ENCODE data around the gene FAM219A. TPM values are rescaled to one million over a fixed set of nuclear protein-coding genes. Genes with fewer than 3 reads are reported as not detected.

Gene FAM219A
- polyA plus RNA-seq, 3 donors = 0.61 to 15.3 (median 1.2) TPM

DNA sequence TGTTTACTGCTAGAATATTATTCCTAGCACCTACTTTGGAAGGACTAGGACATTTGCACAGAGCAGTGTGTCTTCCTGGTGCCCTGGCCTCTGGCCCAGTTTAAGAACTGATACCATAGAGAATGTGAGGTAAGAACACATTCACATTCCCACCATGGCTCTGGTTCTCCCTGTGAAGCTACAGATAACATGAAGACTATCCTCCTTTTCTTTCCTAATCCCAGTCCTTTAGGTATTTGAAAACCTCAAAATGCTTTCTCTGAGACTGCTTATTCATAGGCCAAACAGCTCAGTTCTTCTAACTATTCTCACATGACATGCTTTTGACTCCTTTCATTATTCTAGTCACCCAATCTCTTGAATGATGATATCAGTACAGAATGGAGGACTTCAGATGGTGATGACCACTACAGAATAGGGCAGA is 11.9 kb downstream of the FAM219A start:
- Histone ChIP-seq H3K4me1 (ENCODE audit: control insufficient read depth in 1 of 2, insufficient read depth in 2 of 2, low read length in 2 of 2) (no peaks in the 10 kb centered on the region), H3K36me3 (replicated peaks in 1 of 2; ENCODE audit: control insufficient read depth in 1 of 2, insufficient read depth in 2 of 2, low read length in 2 of 2) (no peaks in the 10 kb centered on the region), H3K27ac (ENCODE audit: low read depth in 1 of 2, low read length in 2 of 2) (no peak overlapping the region), H3K4me3 (replicated peaks in 1 of 3; ENCODE audit: low read depth in 2 of 3, low read length in 3 of 3) (no peak overlapping the region), H4K20me1 (ENCODE audit: insufficient read depth, low read length) (peaks cover 50% of the 10 kb centered on the region), H3K79me2 (ENCODE audit: insufficient read depth, low read length) (no peaks in the 10 kb centered on the region), H3K9ac (ENCODE audit: insufficient read depth, low read length, poor library complexity, severe bottlenecking) (no peak overlapping the region), H3K9me3 (replicated peaks in 1 of 2; ENCODE audit: control insufficient read depth in 1 of 2, insufficient read depth in 1 of 2, low read length in 2 of 2) (no peaks in the 10 kb centered on the region), H2AFZ (ENCODE audit: insufficient read depth, low read depth, low read length, poor library complexity, severe bottlenecking) (no peak overlapping the region), H3K4me2 (replicated peaks; ENCODE audit: extremely low read depth, low read length, poor library complexity, severe bottlenecking) (no peak overlapping the region), H3K27me3 (ENCODE audit: control insufficient read depth in 2 of 2, insufficient read depth in 2 of 2, low read length in 2 of 2) (no peaks in the 10 kb centered on the region)
- intact Hi-C loops (cut with micrococcal nuclease) = loop anchor here in 1 of 2 donors (10.0 kb wide), 1 partner anchor 148 kb away; no protein-coding TSS in a partner anchor
- H3K4me3 Mint-ChIP-seq = no peak overlapping the region
- peaks cover 3% of the 10 kb centered on the region for H3K4me1 Mint-ChIP-seq
- no peak overlapping the region for H3K27ac Mint-ChIP-seq
- no peaks in the 10 kb centered on the region for H3K9me3 Mint-ChIP-seq
- H3K36me3 Mint-ChIP-seq = peaks cover 0 to 5% of the 10 kb centered on the region in 2 donors
- peaks cover 0 to 2% (median 0%) of the 10 kb centered on the region in 3 donors for H3K27me3 Mint-ChIP-seq (ENCODE audit: low read depth in 3 of 3)
- DNase-seq = no peak
- TF ChIP-seq CTCF (IDR thresholded peaks at IDR 0.05) = no peak

DNA sequence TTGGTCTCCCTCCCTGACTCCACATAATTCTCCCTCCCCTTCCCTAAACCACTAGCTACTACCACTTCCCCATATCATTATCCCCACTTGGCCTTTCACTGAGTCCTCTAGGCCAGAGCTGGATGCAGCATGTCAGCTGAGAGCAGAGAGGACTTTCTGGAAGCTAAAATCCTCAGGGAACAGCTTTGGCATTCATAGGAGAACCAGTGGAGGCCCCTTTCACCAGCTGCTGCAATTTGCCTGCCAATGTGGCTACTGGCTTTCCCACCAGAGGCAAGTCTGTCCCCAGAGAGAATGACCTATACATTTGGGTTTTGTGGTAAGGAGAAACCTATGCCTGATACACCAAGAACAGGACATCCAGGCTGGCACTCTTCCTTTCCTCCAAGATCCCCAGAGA is 14.4 kb downstream of the FAM219A start:
- no peak overlapping the region for H3K9ac ChIP-seq (ENCODE audit: insufficient read depth, low read length, poor library complexity, severe bottlenecking)
- H3K36me3 Mint-ChIP-seq = peaks cover 4 to 7% of the 10 kb centered on the region in 2 donors
- H3K4me3 ChIP-seq (replicated peaks in 1 of 3; ENCODE audit: low read depth in 2 of 3, low read length in 3 of 3) = no peak overlapping the region
- no peaks in the 10 kb centered on the region for H3K9me3 Mint-ChIP-seq
- intact Hi-C loops (cut with micrococcal nuclease) = loop anchor here in 1 of 2 donors (10.0 kb wide), 1 partner anchor 151 kb away; no protein-coding TSS in a partner anchor
- H3K4me3 Mint-ChIP-seq = no peak overlapping the region
- no peak for DNase-seq
- H3K27me3 ChIP-seq (ENCODE audit: control insufficient read depth in 2 of 2, insufficient read depth in 2 of 2, low read length in 2 of 2) = no peaks in the 10 kb centered on the region
- H3K4me1 ChIP-seq (ENCODE audit: control insufficient read depth in 1 of 2, insufficient read depth in 2 of 2, low read length in 2 of 2) = no peaks in the 10 kb centered on the region
- no peak overlapping the region for H3K27ac Mint-ChIP-seq
- H3K4me1 Mint-ChIP-seq = peaks cover 10% of the 10 kb centered on the region
- TF ChIP-seq CTCF (IDR thresholded peaks at IDR 0.05) = no peak
- peaks cover 38% of the 10 kb centered on the region for H4K20me1 ChIP-seq (ENCODE audit: insufficient read depth, low read length)
- no peak overlapping the region for H3K4me2 ChIP-seq (replicated peaks; ENCODE audit: extremely low read depth, low read length, poor library complexity, severe bottlenecking)
- H2AFZ ChIP-seq (ENCODE audit: insufficient read depth, low read depth, low read length, poor library complexity, severe bottlenecking) = no peak overlapping the region
- H3K9me3 ChIP-seq (replicated peaks in 1 of 2; ENCODE audit: control insufficient read depth in 1 of 2, insufficient read depth in 1 of 2, low read length in 2 of 2) = no peaks in the 10 kb centered on the region
- peaks cover 0 to 3% of the 10 kb centered on the region in 2 donors for H3K36me3 ChIP-seq (replicated peaks in 1 of 2; ENCODE audit: control insufficient read depth in 1 of 2, insufficient read depth in 2 of 2, low read length in 2 of 2)
- H3K27ac ChIP-seq (ENCODE audit: low read depth in 1 of 2, low read length in 2 of 2) = no peak overlapping the region
- H3K79me2 ChIP-seq (ENCODE audit: insufficient read depth, low read length) = no peaks in the 10 kb centered on the region
- peaks cover 0 to 5% (median 2%) of the 10 kb centered on the region in 3 donors for H3K27me3 Mint-ChIP-seq (ENCODE audit: low read depth in 3 of 3)

All from CD14-positive monocyte (primary cell).